ENCODE results near the gene B9D1. TPM values are rescaled to one million over a fixed set of nuclear protein-coding genes. Genes with fewer than 3 reads are reported as not detected.

B9D1 gene
- total RNA-seq, 1 experiment from 2014 or later = 48.0 TPM

DNA sequence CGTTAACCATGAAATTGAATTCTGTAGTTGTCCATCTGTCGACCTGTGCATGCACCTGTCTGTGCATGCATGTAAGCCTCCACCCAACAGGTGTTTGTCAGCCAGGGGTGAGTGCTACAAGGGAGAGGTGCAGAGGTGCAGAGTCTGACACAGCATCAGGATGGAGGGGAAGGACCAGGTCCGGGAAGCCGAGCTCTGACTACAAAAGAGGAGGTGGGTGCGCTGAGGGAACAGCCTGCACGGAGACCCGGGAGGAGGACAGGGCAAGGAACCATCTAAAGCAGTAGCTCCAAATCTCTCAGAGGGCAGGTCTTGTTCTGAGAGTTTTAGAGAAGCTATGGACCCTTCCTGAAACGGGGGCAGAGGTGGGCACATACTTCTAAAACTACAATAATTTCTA is 54.1 kb downstream of the B9D1 start:
- no peak overlapping the region for H2AFZ ChIP-seq (ENCODE audit: low read length)
- POLR2A ChIA-PET (ENCODE audit: unreplicated experiment) = no interaction called here

DNA sequence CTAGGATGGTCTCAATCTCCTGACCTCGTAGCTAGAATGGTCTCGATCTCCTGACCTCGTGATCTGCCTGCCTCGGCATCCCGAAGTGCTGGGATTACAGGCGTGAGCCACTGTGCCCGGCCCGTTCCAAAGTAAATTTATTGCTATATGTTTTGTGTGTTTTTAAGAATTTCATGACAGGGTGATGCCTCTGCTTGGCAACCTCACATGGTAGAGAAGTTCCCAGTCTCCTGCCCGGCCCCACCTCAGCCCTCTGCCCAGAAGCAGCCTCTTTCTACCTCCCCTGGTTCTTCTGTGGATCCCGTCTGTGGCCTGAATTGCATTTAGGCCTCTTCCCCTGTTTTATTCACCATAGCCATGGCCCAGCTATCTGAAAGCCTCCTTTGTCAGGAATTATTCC is 55.0 kb downstream of the B9D1 start:
- Histone ChIP-seq H2AFZ (ENCODE audit: low read length) (no peak overlapping the region), H3K27me3 (ENCODE audit: low read length) (no peaks in the 10 kb centered on the region), H3K4me1 (ENCODE audit: insufficient read depth, low read length) (no peaks in the 10 kb centered on the region), H3K9me2 (replicated peaks; ENCODE audit: low read length) (no peaks in the 10 kb centered on the region), H4K20me1 (ENCODE audit: low read length) (no peaks in the 10 kb centered on the region), H3K79me2 (ENCODE audit: low read length) (no peaks in the 10 kb centered on the region), H3K27ac (ENCODE audit: low read length) (no peak overlapping the region), H3K9me3 (ENCODE audit: low read length) (no peaks in the 10 kb centered on the region), H3K9ac (ENCODE audit: low read length) (no peak overlapping the region), H3F3A (ENCODE audit: low read length, unreplicated experiment) (no peaks in the 10 kb centered on the region), H3K4me2 (ENCODE audit: low read length) (no peak overlapping the region), H3K4me3 (ENCODE audit: low read length) (no peak overlapping the region), H3K36me3 (ENCODE audit: low read depth, low read length) (peaks cover 11% of the 10 kb centered on the region; the same call in 1 of the 2 replicates)
- intact Hi-C loops (cut with micrococcal nuclease) = no loop called here
- TF ChIP-seq, protein P1, sequence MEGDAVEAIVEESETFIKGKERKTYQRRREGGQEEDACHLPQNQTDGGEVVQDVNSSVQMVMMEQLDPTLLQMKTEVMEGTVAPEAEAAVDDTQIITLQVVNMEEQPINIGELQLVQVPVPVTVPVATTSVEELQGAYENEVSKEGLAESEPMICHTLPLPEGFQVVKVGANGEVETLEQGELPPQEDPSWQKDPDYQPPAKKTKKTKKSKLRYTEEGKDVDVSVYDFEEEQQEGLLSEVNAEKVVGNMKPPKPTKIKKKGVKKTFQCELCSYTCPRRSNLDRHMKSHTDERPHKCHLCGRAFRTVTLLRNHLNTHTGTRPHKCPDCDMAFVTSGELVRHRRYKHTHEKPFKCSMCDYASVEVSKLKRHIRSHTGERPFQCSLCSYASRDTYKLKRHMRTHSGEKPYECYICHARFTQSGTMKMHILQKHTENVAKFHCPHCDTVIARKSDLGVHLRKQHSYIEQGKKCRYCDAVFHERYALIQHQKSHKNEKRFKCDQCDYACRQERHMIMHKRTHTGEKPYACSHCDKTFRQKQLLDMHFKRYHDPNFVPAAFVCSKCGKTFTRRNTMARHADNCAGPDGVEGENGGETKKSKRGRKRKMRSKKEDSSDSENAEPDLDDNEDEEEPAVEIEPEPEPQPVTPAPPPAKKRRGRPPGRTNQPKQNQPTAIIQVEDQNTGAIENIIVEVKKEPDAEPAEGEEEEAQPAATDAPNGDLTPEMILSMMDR (conservative IDR thresholded peaks at IDR 0.05; ENCODE audit: low read depth, low read length) = no peak
- TF ChIP-seq EZH2 (IDR thresholded peaks at IDR 0.05; ENCODE audit: low read length, unreplicated experiment) (no peak), EZH2phosphoT487 (IDR thresholded peaks at IDR 0.05; ENCODE audit: borderline replicate concordance, low read length) (no peak)
- ATAC-seq = no peak
- ChIA-PET POLR2A (ENCODE audit: unreplicated experiment) (no interaction called here), CTCF (no interaction called here)
- no peak for DNase-seq
- no TSS peak for BruUV-seq (replicated peaks)

More for the DNA sequence above, 54.1 kb downstream of the B9D1 start:
- DNase-seq = no peak
- TF ChIP-seq EZH2 (IDR thresholded peaks at IDR 0.05; ENCODE audit: low read length, unreplicated experiment) = no peak
- TF ChIP-seq EZH2phosphoT487 (IDR thresholded peaks at IDR 0.05; ENCODE audit: borderline replicate concordance, low read length) = no peak
- TF ChIP-seq, protein P1 (conservative IDR thresholded peaks at IDR 0.05; ENCODE audit: low read depth, low read length) = no peak
- no peak overlapping the region for H3K9ac ChIP-seq (ENCODE audit: low read length)
- CTCF ChIA-PET = no interaction called here
- BruUV-seq (replicated peaks) = no TSS peak
- H3K4me1 ChIP-seq (ENCODE audit: insufficient read depth, low read length) = no peaks in the 10 kb centered on the region
- H3K4me3 ChIP-seq (ENCODE audit: low read length) = no peak overlapping the region
- H3K36me3 ChIP-seq (ENCODE audit: low read depth, low read length) = peaks cover 16% of the 10 kb centered on the region; the same call in 1 of the 2 replicates
- H4K20me1 ChIP-seq (ENCODE audit: low read length) = no peaks in the 10 kb centered on the region
- no peak overlapping the region for H3K27ac ChIP-seq (ENCODE audit: low read length)
- no peaks in the 10 kb centered on the region for H3K9me3 ChIP-seq (ENCODE audit: low read length)
- no peaks in the 10 kb centered on the region for H3K27me3 ChIP-seq (ENCODE audit: low read length)
- no peaks in the 10 kb centered on the region for H3F3A ChIP-seq (ENCODE audit: low read length, unreplicated experiment)
- no peaks in the 10 kb centered on the region for H3K79me2 ChIP-seq (ENCODE audit: low read length)
- intact Hi-C loops (cut with micrococcal nuclease) = no loop called here
- ATAC-seq = no peak
- no peak overlapping the region for H3K4me2 ChIP-seq (ENCODE audit: low read length)
- H3K9me2 ChIP-seq (replicated peaks; ENCODE audit: low read length) = no peaks in the 10 kb centered on the region

DNA sequence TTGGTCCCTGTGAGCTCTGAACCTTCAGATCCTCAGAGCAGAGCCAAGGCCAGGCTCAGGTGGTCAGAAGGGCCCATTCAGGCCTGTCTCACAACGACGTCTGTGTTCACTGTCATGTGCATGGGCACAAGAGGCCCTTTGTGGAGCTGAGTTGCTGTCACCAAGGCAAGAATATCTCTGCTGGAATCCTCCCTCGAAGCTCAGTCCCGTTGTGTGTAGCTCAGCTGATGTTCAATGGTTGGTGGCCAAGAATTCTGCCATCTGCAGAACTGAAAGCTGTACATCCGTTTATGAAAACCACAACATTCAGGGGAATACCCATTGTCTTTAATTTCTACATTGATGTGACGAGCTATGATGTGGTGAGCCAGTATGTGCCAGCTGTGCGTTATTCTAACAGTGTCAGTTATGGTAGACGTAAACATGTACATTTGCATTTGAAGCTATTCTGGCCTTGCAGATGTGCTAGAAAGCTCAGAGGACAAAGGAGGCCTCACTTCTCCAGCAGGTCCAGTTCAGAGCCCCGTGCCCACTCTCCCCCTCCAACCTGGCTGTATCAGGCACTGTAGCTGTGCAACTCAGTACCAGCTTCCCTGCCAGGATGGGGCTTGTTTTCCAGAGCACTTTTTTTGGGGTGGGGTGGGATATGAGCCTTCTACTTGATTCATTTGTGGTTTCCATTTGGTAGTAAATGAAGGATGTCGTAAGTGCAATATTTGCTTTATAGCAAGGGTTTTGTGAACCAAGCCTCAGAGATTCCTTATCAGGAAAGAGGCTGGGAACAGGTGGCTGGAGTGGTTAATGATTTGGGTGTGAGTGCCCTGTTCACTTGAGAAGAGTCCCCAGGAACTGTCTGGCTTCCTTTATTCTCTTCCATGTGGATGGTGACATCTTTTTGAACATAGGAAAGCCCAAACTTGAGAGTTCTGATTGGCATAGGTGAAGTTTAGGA is 56.1 kb downstream of the B9D1 start:
- ChIA-PET POLR2A (ENCODE audit: unreplicated experiment) (interaction anchor here (0.5 kb wide), 1 partner anchor 51 kb away, joined by 3 read pairs; no protein-coding TSS in a partner anchor), CTCF (no interaction called here)
- H4K20me1 ChIP-seq (ENCODE audit: low read length) = no peaks in the 10 kb centered on the region

More for the DNA sequence above, 56.1 kb downstream of the B9D1 start:
- TF ChIP-seq EZH2 (IDR thresholded peaks at IDR 0.05; ENCODE audit: low read length, unreplicated experiment) = no peak
- TF ChIP-seq, protein P1 (conservative IDR thresholded peaks at IDR 0.05; ENCODE audit: low read depth, low read length) = no peak
- TF ChIP-seq EZH2phosphoT487 (IDR thresholded peaks at IDR 0.05; ENCODE audit: borderline replicate concordance, low read length) = no peak
- H3K79me2 ChIP-seq (ENCODE audit: low read length) = no peaks in the 10 kb centered on the region
- peaks cover under 1% of the 10 kb centered on the region; the same call in 1 of the 2 replicates for H3K36me3 ChIP-seq (ENCODE audit: low read depth, low read length)
- no peak overlapping the region for H2AFZ ChIP-seq (ENCODE audit: low read length)
- intact Hi-C loops (cut with micrococcal nuclease) = no loop called here
- DNase-seq = no peak
- no peaks in the 10 kb centered on the region for H3K27me3 ChIP-seq (ENCODE audit: low read length)
- H3K4me1 ChIP-seq (ENCODE audit: insufficient read depth, low read length) = no peaks in the 10 kb centered on the region
- H3K9me2 ChIP-seq (replicated peaks; ENCODE audit: low read length) = no peaks in the 10 kb centered on the region
- no peak overlapping the region for H3K27ac ChIP-seq (ENCODE audit: low read length)
- H3F3A ChIP-seq (ENCODE audit: low read length, unreplicated experiment) = no peaks in the 10 kb centered on the region
- H3K9ac ChIP-seq (ENCODE audit: low read length) = no peak overlapping the region
- no peak overlapping the region for H3K4me2 ChIP-seq (ENCODE audit: low read length)
- no peaks in the 10 kb centered on the region for H3K9me3 ChIP-seq (ENCODE audit: low read length)
- H3K4me3 ChIP-seq (ENCODE audit: low read length) = no peak overlapping the region
- no TSS peak for BruUV-seq (replicated peaks)
- no peak for ATAC-seq

Measured in PC-3 (cell line).